Neuronal stem cell (in vitro differentiated cells): Measurements from ENCODE around the gene MANF.
A peak's percentile ranks its signal among the peaks of the same experiment; 100 is the strongest.

Source experiments
- DNase-seq: peaks from one replicate; pipeline ENCODE4 v3.0.0-alpha.2; 2013; ENCODE audit warnings: low spot score
- H2AFZ ChIP-seq: one replicate; pipeline ENCODE4 v1.6.1; 2013; ENCODE audit warnings: mild to moderate bottlenecking, low read length, inconsistent platforms
- H2AK5ac ChIP-seq: 2 replicates; pipeline ENCODE4 v1.6.1; 2013; ENCODE audit warnings: low read depth, mild to moderate bottlenecking, inconsistent platforms, low read length, moderate library complexity, mixed read lengths
- H2BK120ac ChIP-seq: 2 replicates; pipeline ENCODE4 v1.6.1; 2013; ENCODE audit warnings: low read depth, mild to moderate bottlenecking, inconsistent platforms, low read length, moderate library complexity, mixed read lengths
- H2BK12ac ChIP-seq: one replicate; pipeline ENCODE4 v1.6.1; 2013; ENCODE audit warnings: low read length, inconsistent platforms
- H2BK15ac ChIP-seq: 2 replicates; pipeline ENCODE4 v1.6.1; 2013; ENCODE audit warnings: mild to moderate bottlenecking, low read length, inconsistent platforms, mixed read lengths
- H2BK5ac ChIP-seq: one replicate; pipeline ENCODE4 v1.6.1; 2013; ENCODE audit warnings: inconsistent platforms, mild to moderate bottlenecking, low read length, moderate library complexity
- H3K14ac ChIP-seq: one replicate; pipeline ENCODE4 v1.6.1; 2013; ENCODE audit warnings: low read length, inconsistent platforms
- H3K18ac ChIP-seq: 2 replicates; pipeline ENCODE4 v1.6.1; 2013; ENCODE audit warnings: low read length, inconsistent platforms
- H3K23ac ChIP-seq: 2 replicates; pipeline ENCODE4 v1.6.1; 2013; ENCODE audit warnings: low read depth, mild to moderate bottlenecking, mixed read lengths, low read length, inconsistent platforms; ENCODE audit not compliant: poor library complexity
- H3K27ac ChIP-seq: replicated peaks from 3 replicates; pipeline ENCODE4 v1.5.1; 2013; ENCODE audit warnings: low read length, inconsistent platforms
- H3K27me3 ChIP-seq, 3 experiments: 2 replicates each; pipeline ENCODE4 v1.6.1; 2013; ENCODE audit warnings: low read length in 3 of 3, mild to moderate bottlenecking in 2 of 3, inconsistent platforms in 1 of 3, low read depth in 1 of 3, mixed read lengths in 1 of 3, moderate library complexity in 1 of 3; ENCODE audit not compliant: control insufficient read depth in 3 of 3, insufficient read depth in 3 of 3
- H3K36me3 ChIP-seq, 2 donors: replicated peaks in 1 of 2; 2 replicates each; pipeline ENCODE4 v1.6.1; 2013; ENCODE audit warnings: low read length in 2 of 2; ENCODE audit not compliant: control insufficient read depth in 2 of 2, insufficient read depth in 2 of 2
- H3K4ac ChIP-seq: 2 replicates; pipeline ENCODE4 v1.6.1; 2013; ENCODE audit warnings: inconsistent platforms, mild to moderate bottlenecking, low read length, moderate library complexity
- H3K4me1 ChIP-seq, 2 donors: 1 replicate in 1 of 2; 2 replicates in 1 of 2; pipeline ENCODE4 v1.6.1; 2013; ENCODE audit warnings: low read length in 2 of 2, low read depth in 1 of 2; ENCODE audit not compliant: control insufficient read depth in 2 of 2, insufficient read depth in 1 of 2
- H3K4me2 ChIP-seq: one replicate; pipeline ENCODE4 v1.6.1; 2013; ENCODE audit warnings: mild to moderate bottlenecking, low read length, inconsistent platforms; ENCODE audit not compliant: insufficient read depth, poor library complexity, severe bottlenecking
- H3K4me3 ChIP-seq, 2 donors: 2 replicates each; pipeline ENCODE4 v1.5.1; 2013; ENCODE audit warnings: low read length in 2 of 2, mild to moderate bottlenecking in 2 of 2, inconsistent platforms in 1 of 2, moderate library complexity in 1 of 2
- H3K79me1 ChIP-seq: one replicate; pipeline ENCODE4 v1.6.1; 2013; ENCODE audit warnings: low read depth, mild to moderate bottlenecking, inconsistent platforms, low read length, moderate library complexity
- H3K9ac ChIP-seq: one replicate; pipeline ENCODE4 v1.6.1; 2013; ENCODE audit warnings: mild to moderate bottlenecking, low read depth, low read length, inconsistent platforms; ENCODE audit not compliant: poor library complexity
- H3K9me3 ChIP-seq, 2 donors: replicated peaks in 1 of 2; 2 replicates each; pipeline versions ENCODE3 to v1.6.1; 2013; ENCODE audit warnings: low read length in 2 of 2, mild to moderate bottlenecking in 2 of 2, inconsistent platforms in 1 of 2, low read depth in 1 of 2, mixed read lengths in 1 of 2, moderate library complexity in 1 of 2; ENCODE audit not compliant: control insufficient read depth in 2 of 2, insufficient read depth in 1 of 2
- H4K8ac ChIP-seq: one replicate; pipeline ENCODE4 v1.6.1; 2013; ENCODE audit warnings: low read depth, mild to moderate bottlenecking, inconsistent platforms, low read length, moderate library complexity
- H4K91ac ChIP-seq: one replicate; pipeline ENCODE4 v1.6.1; 2013; ENCODE audit warnings: low read length, low read depth, mild to moderate bottlenecking, inconsistent platforms; ENCODE audit not compliant: poor library complexity
- WGBS, 2 donors: extraction: QIAGEN DNeasy Blood & Tissue Kit; methylation state at CpG; one replicate each; pipeline ENCODE4 v1.1.7; 2013; ENCODE audit warnings: missing lambda C conversion rate in 2 of 2, mixed read lengths in 1 of 2; ENCODE audit not compliant: insufficient read length in 2 of 2, insufficient replicate concordance in 1 of 2; ENCODE audit errors: extremely low coverage in 2 of 2; 5-methylcytosine and 5-hydroxymethylcytosine counted together

The MANF gene

GRCh38 chr3:51373658-51374421, 11.3 kb upstream of the MANF start:
- Histone ChIP-seq H3K4me3 (no peak overlapping the region), H3K4me1 (no peaks in the 10 kb centered on the region), H4K91ac (no peak overlapping the region)

GRCh38 chr3:51374456-51374855, 10.6 kb upstream of the MANF start:
- no peak overlapping the region for H3K14ac ChIP-seq
- H3K4me1 ChIP-seq: no peaks in the 10 kb centered on the region
- H2BK12ac ChIP-seq: no peak overlapping the region
- H4K8ac ChIP-seq: no peak overlapping the region
- H3K23ac ChIP-seq: no peak overlapping the region
- H2AFZ ChIP-seq: no peak overlapping the region
- no peak overlapping the region for H3K4ac ChIP-seq
- H3K36me3 ChIP-seq: peaks cover 0 to 14% of the 10 kb centered on the region in 2 donors
- H2BK120ac ChIP-seq: no peak overlapping the region
- no CpG with 5 or more reads among the region's 11 CpGs for WGBS, 2 donors
- H4K91ac ChIP-seq: no peak overlapping the region
- no peaks in the 10 kb centered on the region for H3K79me1 ChIP-seq
- no peak overlapping the region for H2AK5ac ChIP-seq
- H3K9ac ChIP-seq: no peak overlapping the region
- peaks cover 0 to 27% (median 0%) of the 10 kb centered on the region in 3 experiments for H3K27me3 ChIP-seq
- H2BK15ac ChIP-seq: no peak overlapping the region
- DNase-seq: no peak
- no peak overlapping the region for H3K18ac ChIP-seq
- no peak overlapping the region for H2BK5ac ChIP-seq
- no peak overlapping the region for H3K4me2 ChIP-seq
- peak overlapping the region in 1 of 2 donors; percentile 9 for H3K4me3 ChIP-seq
- no peak overlapping the region for H3K27ac ChIP-seq
- peaks cover 0 to 3% of the 10 kb centered on the region in 2 donors for H3K9me3 ChIP-seq

More at GRCh38 chr3:51373658-51374421, 11.3 kb upstream of the MANF start:
- H2AK5ac ChIP-seq: no peak overlapping the region
- H4K8ac ChIP-seq: no peak overlapping the region
- H3K27me3 ChIP-seq: peaks cover 0 to 25% (median 0%) of the 10 kb centered on the region in 3 experiments
- no peak overlapping the region for H3K18ac ChIP-seq
- WGBS, 2 donors: no CpG with 5 or more reads among the region's 5 CpGs
- no peak overlapping the region for H2BK12ac ChIP-seq
- peak overlapping the region; percentile 67 for H3K9ac ChIP-seq
- no peak overlapping the region for H3K23ac ChIP-seq
- H3K36me3 ChIP-seq: peaks cover 0 to 14% of the 10 kb centered on the region in 2 donors
- no peak overlapping the region for H2BK15ac ChIP-seq
- H3K4ac ChIP-seq: no peak overlapping the region
- H2AFZ ChIP-seq: no peak overlapping the region
- H3K4me2 ChIP-seq: no peak overlapping the region
- H3K9me3 ChIP-seq: peaks cover 0 to 3% of the 10 kb centered on the region in 2 donors
- H2BK120ac ChIP-seq: no peak overlapping the region
- DNase-seq: no peak
- H3K14ac ChIP-seq: no peak overlapping the region
- H3K79me1 ChIP-seq: no peaks in the 10 kb centered on the region
- H3K27ac ChIP-seq: no peak overlapping the region
- no peak overlapping the region for H2BK5ac ChIP-seq

GRCh38 chr3:51375136-51375535, 10.0 kb upstream of the MANF start:
- H4K8ac ChIP-seq: no peak overlapping the region
- H2BK120ac ChIP-seq: no peak overlapping the region
- no peaks in the 10 kb centered on the region for H3K79me1 ChIP-seq
- H3K36me3 ChIP-seq: peaks cover 0 to 12% of the 10 kb centered on the region in 2 donors
- H3K27me3 ChIP-seq: peaks cover 0 to 27% (median 0%) of the 10 kb centered on the region in 3 experiments
- H2BK5ac ChIP-seq: no peak overlapping the region
- H2BK15ac ChIP-seq: no peak overlapping the region
- no peak overlapping the region for H3K9ac ChIP-seq
- DNase-seq: no peak
- no peak overlapping the region for H3K4me2 ChIP-seq
- no peak overlapping the region for H4K91ac ChIP-seq
- no peak overlapping the region for H2AK5ac ChIP-seq
- H3K27ac ChIP-seq: no peak overlapping the region
- no peak overlapping the region for H3K18ac ChIP-seq
- no peaks in the 10 kb centered on the region for H3K4me1 ChIP-seq
- no peaks in the 10 kb centered on the region for H3K9me3 ChIP-seq
- H2AFZ ChIP-seq: no peak overlapping the region
- no peak overlapping the region for H3K4me3 ChIP-seq
- no peak overlapping the region for H3K14ac ChIP-seq
- no peak overlapping the region for H3K23ac ChIP-seq
- H3K4ac ChIP-seq: no peak overlapping the region
- H2BK12ac ChIP-seq: no peak overlapping the region

GRCh38 chr3:51375571-51375970, 9.5 kb upstream of the MANF start:
- Histone ChIP-seq H3K14ac (no peak overlapping the region), H3K4me1 (no peaks in the 10 kb centered on the region), H2BK5ac (no peak overlapping the region), H3K4ac (no peak overlapping the region), H3K4me2 (no peak overlapping the region), H3K4me3 (no peak overlapping the region), H3K9ac (no peak overlapping the region), H4K8ac (no peak overlapping the region), H2AK5ac (no peak overlapping the region), H3K23ac (no peak overlapping the region), H3K18ac (no peak overlapping the region), H3K36me3 (peaks cover 0 to 12% of the 10 kb centered on the region in 2 donors), H2BK15ac (no peak overlapping the region), H2BK120ac (no peak overlapping the region), H2AFZ (no peak overlapping the region), H2BK12ac (no peak overlapping the region), H3K9me3 (no peaks in the 10 kb centered on the region), H3K27ac (no peak overlapping the region), H4K91ac (no peak overlapping the region), H3K27me3 (peaks cover 0 to 27% (median 0%) of the 10 kb centered on the region in 3 experiments), H3K79me1 (no peaks in the 10 kb centered on the region)
- WGBS, 2 donors: no CpG with 5 or more reads among the region's 8 CpGs
- DNase-seq: no peak
